Measurements from ENCODE around the gene CNTNAP2. TPM values are rescaled to one million over a fixed set of nuclear protein-coding genes. Genes with fewer than 3 reads are reported as not detected.
"Not testable (repeated sequence)": the region's sequence is repeated elsewhere in the genome, so short reads cannot be mapped to it uniquely, and the experiment has no call there.

CNTNAP2 gene
- total RNA-seq, 4 donors from 2014 or later, result 0.25 to 0.89 (median 0.30) TPM; not detected in 1

GRCh38 chr7:148419856-148420832, 2303.5 kb downstream of the CNTNAP2 start:
- WGBS, result 79% methylated on average over 11 of the region's 11 CpGs
- H3K36me3 ChIP-seq, result no peaks in the 10 kb centered on the region

DNA sequence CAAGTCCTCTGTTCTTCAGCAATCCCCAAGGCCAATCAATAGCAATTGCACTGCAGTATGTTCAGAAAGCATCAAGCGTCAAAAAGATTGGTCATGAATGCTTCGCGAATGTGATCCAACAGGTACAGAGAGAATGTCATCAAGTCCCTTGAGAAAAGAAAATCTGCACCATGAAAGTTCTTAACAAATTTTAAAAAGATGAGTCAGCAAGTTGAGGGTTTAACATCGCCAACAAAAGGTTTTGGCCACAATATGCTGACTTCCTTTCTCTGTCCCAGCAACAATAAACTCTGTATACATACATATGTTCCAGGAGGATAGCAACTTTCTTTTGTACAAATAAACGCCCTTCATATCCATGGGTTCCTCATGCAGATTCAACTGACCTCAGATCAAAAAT, 2305.4 kb downstream of the CNTNAP2 start:
- Histone ChIP-seq H3K27me3 (peaks cover 5% of the 10 kb centered on the region), H3K4me3 (no peak overlapping the region), H3K27ac (no peak overlapping the region), H3K36me3 (no peaks in the 10 kb centered on the region), H3K9me3 (no peaks in the 10 kb centered on the region), H3K4me1 (no peaks in the 10 kb centered on the region)
- no peak for DNase-seq (ENCODE audit: low spot score in 2 of 2)
- TF ChIP-seq POLR2A (IDR thresholded peaks at IDR 0.05) (no peak), EP300 (IDR thresholded peaks at IDR 0.05) (no peak), POLR2AphosphoS5 (IDR thresholded peaks at IDR 0.05) (no peak)
- TF ChIP-seq, protein P1, sequence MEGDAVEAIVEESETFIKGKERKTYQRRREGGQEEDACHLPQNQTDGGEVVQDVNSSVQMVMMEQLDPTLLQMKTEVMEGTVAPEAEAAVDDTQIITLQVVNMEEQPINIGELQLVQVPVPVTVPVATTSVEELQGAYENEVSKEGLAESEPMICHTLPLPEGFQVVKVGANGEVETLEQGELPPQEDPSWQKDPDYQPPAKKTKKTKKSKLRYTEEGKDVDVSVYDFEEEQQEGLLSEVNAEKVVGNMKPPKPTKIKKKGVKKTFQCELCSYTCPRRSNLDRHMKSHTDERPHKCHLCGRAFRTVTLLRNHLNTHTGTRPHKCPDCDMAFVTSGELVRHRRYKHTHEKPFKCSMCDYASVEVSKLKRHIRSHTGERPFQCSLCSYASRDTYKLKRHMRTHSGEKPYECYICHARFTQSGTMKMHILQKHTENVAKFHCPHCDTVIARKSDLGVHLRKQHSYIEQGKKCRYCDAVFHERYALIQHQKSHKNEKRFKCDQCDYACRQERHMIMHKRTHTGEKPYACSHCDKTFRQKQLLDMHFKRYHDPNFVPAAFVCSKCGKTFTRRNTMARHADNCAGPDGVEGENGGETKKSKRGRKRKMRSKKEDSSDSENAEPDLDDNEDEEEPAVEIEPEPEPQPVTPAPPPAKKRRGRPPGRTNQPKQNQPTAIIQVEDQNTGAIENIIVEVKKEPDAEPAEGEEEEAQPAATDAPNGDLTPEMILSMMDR (IDR thresholded peaks at IDR 0.05), result no peak
- WGBS, result 90% methylated on average over 5 of the region's 5 CpGs

More at GRCh38 chr7:148419856-148420832, 2303.5 kb downstream of the CNTNAP2 start:
- H3K27ac ChIP-seq, result no peak overlapping the region
- no peaks in the 10 kb centered on the region for H3K4me1 ChIP-seq
- H3K27me3 ChIP-seq, result peaks cover 9% of the 10 kb centered on the region
- no peak for DNase-seq (ENCODE audit: low spot score in 2 of 2)
- TF ChIP-seq POLR2A (IDR thresholded peaks at IDR 0.05), result no peak
- no peaks in the 10 kb centered on the region for H3K9me3 ChIP-seq
- no peak overlapping the region for H3K4me3 ChIP-seq

- no CpG with 5 or more reads among the region's 24 CpGs for WGBS
- H3K4me1 ChIP-seq; H3K27ac ChIP-seq; H3K27me3 ChIP-seq; H3K4me3 ChIP-seq; H3K9me3 ChIP-seq; H3K36me3 ChIP-seq; DNase-seq (ENCODE audit: low spot score in 2 of 2): not testable (repeated sequence)
These were observed 2309.8 kb downstream of the CNTNAP2 start for GRCh38 chr7:148426393-148426792.

- not testable (repeated sequence) for H3K9me3 ChIP-seq; DNase-seq (ENCODE audit: low spot score in 2 of 2); H3K36me3 ChIP-seq; H3K4me3 ChIP-seq; H3K27me3 ChIP-seq; H3K4me1 ChIP-seq; H3K27ac ChIP-seq
- 88% methylated on average over 3 of the region's 3 CpGs for WGBS
These were observed 2314.1 kb downstream of the CNTNAP2 start for GRCh38 chr7:148430690-148431089.

DNA sequence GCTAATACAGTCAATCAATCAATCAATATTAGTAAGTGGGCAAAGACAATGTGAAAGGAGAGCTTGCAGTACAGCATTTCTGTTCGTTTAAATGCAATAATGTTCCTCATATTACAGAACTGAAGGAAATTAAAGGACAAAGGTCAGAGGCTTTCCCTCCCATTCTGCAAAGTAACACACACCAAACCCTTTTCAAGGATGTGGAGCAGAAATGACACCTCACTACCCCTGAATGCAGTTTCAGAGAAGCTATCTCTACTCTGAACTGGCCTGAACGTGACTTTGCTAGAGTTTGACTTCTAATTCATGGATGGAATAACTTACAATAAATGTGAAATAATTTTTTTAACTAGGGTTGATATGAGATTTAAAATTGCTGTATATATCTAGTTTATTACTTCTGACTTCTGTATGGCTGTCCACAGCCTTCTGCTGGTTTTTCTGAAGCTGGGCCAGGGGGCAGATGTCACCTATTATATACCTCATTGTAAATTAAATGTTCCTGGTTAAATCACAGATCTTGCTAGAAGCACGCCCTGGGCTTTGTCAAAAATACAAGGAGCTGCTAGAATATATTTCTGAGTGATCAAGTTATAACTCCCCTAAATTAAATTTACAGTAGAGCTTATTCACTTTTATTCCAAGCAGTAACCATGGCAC, 2317.1 kb downstream of the CNTNAP2 start:
- no peaks in the 10 kb centered on the region for H3K36me3 ChIP-seq
- peaks cover 3% of the 10 kb centered on the region for H3K4me1 ChIP-seq
- H3K27ac ChIP-seq, result no peak overlapping the region
- 67% methylated on average over 3 of the region's 3 CpGs for WGBS
- H3K4me3 ChIP-seq, result no peak overlapping the region
- no peaks in the 10 kb centered on the region for H3K9me3 ChIP-seq
- no peaks in the 10 kb centered on the region for H3K27me3 ChIP-seq
- TF ChIP-seq POLR2A (IDR thresholded peaks at IDR 0.05) (no peak), EP300 (IDR thresholded peaks at IDR 0.05) (no peak), POLR2AphosphoS5 (IDR thresholded peaks at IDR 0.05) (no peak)
- TF ChIP-seq, protein P1 (IDR thresholded peaks at IDR 0.05), result no peak
- no peak for DNase-seq (ENCODE audit: low spot score in 2 of 2)

- H3K36me3 ChIP-seq, result no peaks in the 10 kb centered on the region
- WGBS, result 33% methylated on average over 13 of the region's 13 CpGs
- H3K4me3 ChIP-seq, result no peak overlapping the region
- no peaks in the 10 kb centered on the region for H3K27me3 ChIP-seq
- TF ChIP-seq EP300 (IDR thresholded peaks at IDR 0.05) (no peak), POLR2A (IDR thresholded peaks at IDR 0.05) (no peak), POLR2AphosphoS5 (IDR thresholded peaks at IDR 0.05) (no peak)
- TF ChIP-seq, protein P1 (IDR thresholded peaks at IDR 0.05), result no peak
- H3K27ac ChIP-seq, result no peak overlapping the region
- H3K9me3 ChIP-seq, result no peaks in the 10 kb centered on the region
- peaks cover 3% of the 10 kb centered on the region for H3K4me1 ChIP-seq
- DNase-seq (ENCODE audit: low spot score in 2 of 2), result no peak
These were observed 2317.7 kb downstream of the CNTNAP2 start for GRCh38 chr7:148434181-148434757.

Measured in suprapubic skin (tissue), 4 donors.